Transverse colon (tissue), 4 donors: ENCODE measurements around the gene CCDC63. TPM values are rescaled to one million over a fixed set of nuclear protein-coding genes. Genes with fewer than 3 reads are reported as not detected.

ENCODE experiments used
- DNase-seq: peaks from one replicate; pipeline ENCODE4 v3.0.0-alpha.2; 2019
- H3K27ac ChIP-seq, 4 donors: fragments of 200-600 bp; sonication (generic); 2 replicates each; pipeline ENCODE4 v1.5.1; 2016 to 2018; ENCODE audit warnings: inconsistent platforms in 4 of 4
- H3K27me3 ChIP-seq: fragments of 200-600 bp; sonication (generic); 2 replicates; pipeline ENCODE4 v1.5.1; 2017; ENCODE audit warnings: inconsistent platforms
- H3K36me3 ChIP-seq, 4 donors: fragments of 200-600 bp; sonication (generic); 2 replicates each; pipeline ENCODE4 v1.5.1; 2017 to 2019; ENCODE audit warnings: inconsistent platforms in 4 of 4
- H3K4me1 ChIP-seq, 4 donors: fragments of 200-600 bp; sonication (generic); 2 replicates each; pipeline ENCODE4 v1.5.1; 2017 to 2020; ENCODE audit warnings: inconsistent platforms in 4 of 4
- H3K4me3 ChIP-seq, 4 donors: fragments of 200-600 bp; sonication (generic); 1 replicate in 1 of 4; 2 replicates in 3 of 4; pipeline versions ENCODE4 v1.5.1 to v1.6.1; 2017 to 2019; ENCODE audit warnings: inconsistent platforms in 4 of 4
- H3K9me3 ChIP-seq, 2 donors: fragments of 200-600 bp; sonication (generic); 2 replicates each; pipeline ENCODE4 v1.5.1; 2017 to 2019; ENCODE audit warnings: inconsistent platforms in 2 of 2
- CTCF ChIP-seq, 5 experiments: fragments of 200-600 bp in 3 of 5; fragments of 450-650 bp in 2 of 5; sonication (generic) in 3 of 5; IDR thresholded peaks; 1 replicate in 2 of 5; 2 replicates in 3 of 5; pipeline ENCODE4 v1.5.1; 2016 to 2017; ENCODE audit warnings: antibody characterized with exemption in 5 of 5, inconsistent platforms in 3 of 5, mild to moderate bottlenecking in 2 of 5, moderate library complexity in 1 of 5
- EP300 ChIP-seq: sonication (generic); formaldehyde crosslinking; IDR thresholded peaks from one replicate; pipeline ENCODE4 v1.6.1; 2017; ENCODE audit warnings: antibody characterized with exemption, low read depth
- POLR2A ChIP-seq: fragments of 450-650 bp; IDR thresholded peaks from one replicate; pipeline ENCODE4 v1.6.1; 2016; ENCODE audit warnings: antibody characterized with exemption, mild to moderate bottlenecking, moderate library complexity
- POLR2AphosphoS5 ChIP-seq, 3 donors: sonication (generic); formaldehyde crosslinking; IDR thresholded peaks; one replicate each; pipeline ENCODE4 v1.6.1; 2016; ENCODE audit warnings: antibody characterized with exemption in 3 of 3
- WGBS, 2 donors: methylation state at CpG; one replicate each; pipeline ENCODE4 v1.1.5; 2018; ENCODE audit warnings: low coverage in 1 of 2; 5-methylcytosine and 5-hydroxymethylcytosine counted together
- in situ Hi-C, 4 donors: fragments of 200-750 bp; cut with MboI; loops; one replicate each; pipeline versions ENCODE4 v1.15.0 to v1.15.1; 2017; ENCODE audit warnings: low sequenced_read_pairs in 3 of 4, low pct_ligation_motif_present in 1 of 4, low pct_unique_long_range_greater_than_20kb in 1 of 4
- intact Hi-C: fragments of 100-400 bp; cut with DNase I; formaldehyde crosslinking; loops from one replicate; pipeline ENCODE4 v1.15.1; 2023; ENCODE audit warnings: low total_unique reads
- total RNA-seq, 4 donors: library from RNA; depleted of rRNA; stranded (reverse); fragments of >200 nt; gene quantifications; one replicate each; pipeline ENCODE4 v1.1.0, GENCODE V29; 2016

The CCDC63 gene
- total RNA-seq, 4 donors from 2014 or later, result not detected

GRCh38 chr12:110930348-110931314 lies 83.8 kb downstream of the CCDC63 start:
- Histone ChIP-seq H3K27ac (no peak overlapping the region), H3K27me3 (peaks cover 4% of the 10 kb centered on the region), H3K4me1 (no peaks in the 10 kb centered on the region), H3K36me3 (no peaks in the 10 kb centered on the region), H3K4me3 (no peak overlapping the region), H3K9me3 (no peaks in the 10 kb centered on the region)
- DNase-seq, result no peak
- intact Hi-C loops, result no loop called here
- TF ChIP-seq CTCF (IDR thresholded peaks at IDR 0.05), result no peak
- TF ChIP-seq POLR2AphosphoS5 (IDR thresholded peaks at IDR 0.05), result no peak
- no peak for TF ChIP-seq EP300
- TF ChIP-seq POLR2A, result no peak
- WGBS, 2 donors, result 85% methylated on average over 13 to 21 of the region's 21 CpGs
- in situ Hi-C loops, result loop anchor here in 2 of 4 donors (10.0 to 25.0 kb wide), 2 partner anchors 374 to 382 kb away; no protein-coding TSS in a partner anchor

- Histone ChIP-seq H3K27me3 (peaks cover 8% of the 10 kb centered on the region), H3K4me1 (no peaks in the 10 kb centered on the region), H3K27ac (no peak overlapping the region), H3K36me3 (no peaks in the 10 kb centered on the region), H3K9me3 (no peaks in the 10 kb centered on the region), H3K4me3 (no peak overlapping the region)
- TF ChIP-seq POLR2A, result no peak
- TF ChIP-seq EP300, result no peak
- no peak for TF ChIP-seq CTCF (IDR thresholded peaks at IDR 0.05)
- no peak for TF ChIP-seq POLR2AphosphoS5 (IDR thresholded peaks at IDR 0.05)
- WGBS, 2 donors, result 72% methylated on average over 11 of the region's 16 CpGs; no CpG with 5 or more reads in 1 of the 2 donors
- intact Hi-C loops (no loop called here), in situ Hi-C loops (loop anchor here in 2 of 4 donors (10.0 to 25.0 kb wide), 2 partner anchors 373 to 381 kb away; no protein-coding TSS in a partner anchor)
- DNase-seq, result no peak
Observed at GRCh38 chr12:110931315-110931728, 84.5 kb downstream of the CCDC63 start.

DNA sequence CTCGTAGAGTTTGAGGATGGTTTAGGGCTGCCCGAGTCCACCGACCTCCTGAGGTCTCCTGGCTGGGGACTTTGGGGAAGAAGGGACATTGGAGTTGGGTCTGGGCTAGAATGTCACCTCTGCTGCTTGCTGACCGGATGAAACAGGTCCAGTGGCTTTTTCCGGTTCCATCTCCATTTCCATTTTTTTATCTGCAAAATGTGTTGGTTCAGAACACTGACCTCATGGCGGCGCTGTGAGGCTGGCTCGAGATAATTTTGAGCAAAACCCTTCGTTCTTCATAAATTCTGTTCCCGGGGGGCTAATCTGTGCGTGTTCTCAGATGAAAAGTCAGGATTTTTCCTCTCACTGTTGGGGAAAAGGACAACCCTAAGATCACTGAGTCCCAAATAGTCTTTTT lies 85.3 kb downstream of the CCDC63 start:
- no peaks in the 10 kb centered on the region for H3K9me3 ChIP-seq
- in situ Hi-C loops, result loop anchor here in 2 of 4 donors (10.0 to 25.0 kb wide), 2 partner anchors 373 to 380 kb away; no protein-coding TSS in a partner anchor
- 30 to 53% methylated on average over 5 to 11 of the region's 11 CpGs for WGBS, 2 donors

More for the DNA sequence above, 85.3 kb downstream of the CCDC63 start:
- TF ChIP-seq POLR2A, result no peak
- no peak for TF ChIP-seq POLR2AphosphoS5 (IDR thresholded peaks at IDR 0.05)
- no peak for TF ChIP-seq CTCF (IDR thresholded peaks at IDR 0.05)
- TF ChIP-seq EP300, result no peak
- H3K36me3 ChIP-seq, result no peaks in the 10 kb centered on the region
- no peak overlapping the region for H3K4me3 ChIP-seq
- intact Hi-C loops, result no loop called here
- H3K4me1 ChIP-seq, result peaks cover 0 to 2% (median 0%) of the 10 kb centered on the region in 4 donors
- H3K27me3 ChIP-seq, result peaks cover 15% of the 10 kb centered on the region
- H3K27ac ChIP-seq, result no peak overlapping the region
- no peak for DNase-seq
